Measurements from ENCODE around the gene ZBTB20.

DNA sequence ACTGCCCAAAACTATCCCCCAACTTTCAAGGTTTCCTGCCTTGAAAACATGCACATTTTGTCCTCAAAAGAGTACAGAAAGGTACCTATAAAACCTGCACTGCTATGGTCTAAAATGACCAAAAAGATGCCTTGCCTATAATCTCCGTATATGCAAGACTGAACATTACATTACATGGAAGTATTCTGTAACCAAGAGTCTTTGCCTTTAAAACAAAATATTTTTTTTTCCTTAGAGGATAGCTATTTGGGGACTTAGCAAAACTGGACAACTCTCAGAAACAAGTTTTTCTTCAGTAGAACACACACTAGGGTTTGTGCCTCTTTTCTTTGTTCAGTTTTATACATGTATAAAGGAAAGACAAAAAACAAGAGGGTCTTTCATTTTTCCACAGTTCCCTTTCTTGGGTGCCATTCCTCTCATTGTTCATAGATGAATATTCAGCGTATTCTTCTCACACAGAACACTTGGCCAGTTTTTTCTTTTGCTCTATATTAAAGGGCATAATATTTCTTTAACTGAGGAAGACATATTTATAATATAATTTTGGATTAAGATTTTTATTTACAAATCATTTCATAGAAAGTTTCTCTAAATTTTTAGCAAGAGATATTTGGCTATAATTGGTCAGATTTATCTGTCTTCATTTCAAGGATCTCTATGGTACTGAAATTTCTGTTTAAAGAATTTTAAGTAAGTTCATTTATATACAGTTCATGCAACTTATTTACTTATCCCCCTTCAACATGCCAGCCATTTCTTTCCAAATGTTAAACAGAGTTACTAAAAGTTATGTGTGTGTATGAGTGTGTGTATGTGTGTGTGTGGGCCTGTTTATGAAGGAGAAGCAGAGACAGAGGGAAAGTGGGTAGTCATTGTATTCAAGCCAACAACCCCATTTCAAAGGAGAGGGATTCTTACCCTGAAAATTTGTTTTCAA lies 142.6 kb downstream of the ZBTB20 start:
- TF ChIP-seq, protein P1, sequence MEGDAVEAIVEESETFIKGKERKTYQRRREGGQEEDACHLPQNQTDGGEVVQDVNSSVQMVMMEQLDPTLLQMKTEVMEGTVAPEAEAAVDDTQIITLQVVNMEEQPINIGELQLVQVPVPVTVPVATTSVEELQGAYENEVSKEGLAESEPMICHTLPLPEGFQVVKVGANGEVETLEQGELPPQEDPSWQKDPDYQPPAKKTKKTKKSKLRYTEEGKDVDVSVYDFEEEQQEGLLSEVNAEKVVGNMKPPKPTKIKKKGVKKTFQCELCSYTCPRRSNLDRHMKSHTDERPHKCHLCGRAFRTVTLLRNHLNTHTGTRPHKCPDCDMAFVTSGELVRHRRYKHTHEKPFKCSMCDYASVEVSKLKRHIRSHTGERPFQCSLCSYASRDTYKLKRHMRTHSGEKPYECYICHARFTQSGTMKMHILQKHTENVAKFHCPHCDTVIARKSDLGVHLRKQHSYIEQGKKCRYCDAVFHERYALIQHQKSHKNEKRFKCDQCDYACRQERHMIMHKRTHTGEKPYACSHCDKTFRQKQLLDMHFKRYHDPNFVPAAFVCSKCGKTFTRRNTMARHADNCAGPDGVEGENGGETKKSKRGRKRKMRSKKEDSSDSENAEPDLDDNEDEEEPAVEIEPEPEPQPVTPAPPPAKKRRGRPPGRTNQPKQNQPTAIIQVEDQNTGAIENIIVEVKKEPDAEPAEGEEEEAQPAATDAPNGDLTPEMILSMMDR (IDR thresholded peaks at IDR 0.05; ENCODE audit: low read depth, low read length, poor library complexity, severe bottlenecking): no peak
- no peak for TF ChIP-seq EZH2phosphoT487 (IDR thresholded peaks at IDR 0.05; ENCODE audit: borderline replicate concordance, low read length)
